Stimulated activated CD8-positive, alpha-beta memory T cell treated with anti-CD3 and anti-CD28 coated beads, Interleukin-2, amount 100 ng/mL, for 48 hours (primary cell): ENCODE measurements around the gene ARSG.

Experiments used
- DNase-seq, 2 donors: peaks; one replicate each; pipeline ENCODE4 v3.0.0-alpha.2; 2020; ENCODE audit warnings: low read depth in 2 of 2

Gene ARSG

DNA sequence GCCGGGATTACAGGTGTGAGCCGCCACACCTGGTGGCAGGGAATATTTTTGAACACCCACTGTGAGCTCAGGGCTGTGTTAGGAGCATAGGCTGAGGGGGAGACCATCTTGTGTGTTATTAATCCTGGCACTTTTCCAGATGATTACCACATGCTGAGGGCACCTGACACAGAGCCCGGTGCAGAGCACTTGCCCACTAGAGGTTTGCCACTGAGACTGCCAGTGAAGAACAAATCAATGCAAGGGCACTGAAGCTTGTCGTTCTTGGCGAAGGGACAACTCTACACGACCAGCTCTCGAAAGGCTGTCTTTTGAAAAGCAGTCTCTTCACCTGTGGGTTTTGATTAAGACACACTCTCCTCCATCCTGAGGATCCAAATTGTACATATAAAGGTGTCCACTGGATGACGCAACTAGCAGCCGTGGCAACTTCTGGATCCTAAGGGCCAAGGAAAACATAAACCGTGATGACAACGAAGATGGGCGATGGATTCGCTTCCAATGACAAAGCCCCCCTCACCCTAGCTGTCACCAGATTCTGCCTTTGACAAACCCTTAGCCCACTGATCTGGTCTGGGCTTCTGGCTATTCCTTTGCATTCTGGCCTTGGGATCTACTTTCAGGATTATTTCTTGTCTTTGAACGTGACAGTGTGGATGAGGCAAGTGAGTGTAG, 137.3 kb downstream of the ARSG start:
- DNase-seq = no peak

DNA sequence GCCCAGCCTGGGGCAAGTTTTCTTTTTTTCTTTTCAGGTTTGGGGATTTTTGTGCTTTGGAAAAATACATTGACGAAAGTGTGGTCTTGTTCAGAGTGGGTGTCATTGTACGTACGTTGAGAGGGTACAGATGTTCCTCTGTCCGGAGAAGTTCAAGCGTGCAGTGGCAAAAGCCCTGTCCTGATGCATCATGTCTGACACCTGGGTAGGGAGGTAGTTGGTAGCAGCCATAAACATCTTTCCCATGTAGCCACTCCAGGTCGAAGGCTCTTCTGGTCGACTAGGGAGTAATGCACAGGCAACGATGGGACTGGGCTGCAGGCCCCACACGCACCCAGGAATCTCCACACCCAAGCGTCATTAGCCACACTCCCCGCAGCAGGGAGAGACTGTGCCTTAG, 138.6 kb downstream of the ARSG start:
- DNase-seq = no peak

DNA sequence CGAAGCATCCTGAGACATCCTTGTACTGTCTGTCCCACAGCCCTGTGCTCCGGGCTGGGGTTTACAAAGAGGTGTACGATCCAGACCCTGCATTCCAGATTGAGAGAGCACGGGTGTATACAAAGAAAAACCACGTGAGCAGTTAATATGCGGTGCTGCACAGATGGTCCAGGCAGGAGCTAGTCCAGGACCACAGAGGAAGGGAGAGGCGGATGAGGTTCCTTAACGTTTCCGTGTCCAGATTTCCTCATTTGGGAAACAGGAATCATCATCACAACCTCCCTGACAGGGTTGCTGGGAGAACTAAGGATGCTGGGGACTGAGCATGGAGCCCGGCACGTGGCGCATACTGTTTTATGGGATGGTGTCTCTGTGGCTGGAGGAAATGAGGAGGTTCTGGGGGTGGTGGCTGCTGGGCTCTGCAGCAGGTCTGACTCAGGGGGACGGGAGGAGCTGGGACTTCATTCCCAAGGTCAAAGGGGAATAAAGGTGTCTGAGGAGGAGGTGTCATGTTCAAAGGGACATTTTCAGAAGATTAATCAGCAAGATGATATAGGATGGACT, 139.8 kb downstream of the ARSG start:
- DNase-seq = no peak

DNA sequence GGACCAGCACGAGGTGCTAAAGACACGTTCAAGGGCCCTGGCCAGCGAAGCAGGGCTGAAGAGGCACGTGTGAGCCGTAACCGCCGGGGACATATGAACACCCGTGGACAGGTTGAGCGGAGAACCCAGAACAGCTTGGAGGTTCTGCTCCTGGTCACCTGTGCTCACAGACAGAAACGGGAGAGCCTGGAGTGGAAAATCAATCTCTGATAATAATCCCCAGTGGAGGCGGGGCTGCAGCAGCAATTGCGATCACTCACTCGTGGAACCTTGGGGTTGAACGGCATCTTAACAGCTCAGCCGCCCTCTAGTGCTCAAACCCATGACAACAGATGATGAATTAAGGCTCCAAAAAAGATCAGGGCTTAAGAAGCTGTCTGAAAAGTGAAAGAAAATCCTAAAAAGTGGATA, 140.4 kb downstream of the ARSG start:
- DNase-seq = no peak

DNA sequence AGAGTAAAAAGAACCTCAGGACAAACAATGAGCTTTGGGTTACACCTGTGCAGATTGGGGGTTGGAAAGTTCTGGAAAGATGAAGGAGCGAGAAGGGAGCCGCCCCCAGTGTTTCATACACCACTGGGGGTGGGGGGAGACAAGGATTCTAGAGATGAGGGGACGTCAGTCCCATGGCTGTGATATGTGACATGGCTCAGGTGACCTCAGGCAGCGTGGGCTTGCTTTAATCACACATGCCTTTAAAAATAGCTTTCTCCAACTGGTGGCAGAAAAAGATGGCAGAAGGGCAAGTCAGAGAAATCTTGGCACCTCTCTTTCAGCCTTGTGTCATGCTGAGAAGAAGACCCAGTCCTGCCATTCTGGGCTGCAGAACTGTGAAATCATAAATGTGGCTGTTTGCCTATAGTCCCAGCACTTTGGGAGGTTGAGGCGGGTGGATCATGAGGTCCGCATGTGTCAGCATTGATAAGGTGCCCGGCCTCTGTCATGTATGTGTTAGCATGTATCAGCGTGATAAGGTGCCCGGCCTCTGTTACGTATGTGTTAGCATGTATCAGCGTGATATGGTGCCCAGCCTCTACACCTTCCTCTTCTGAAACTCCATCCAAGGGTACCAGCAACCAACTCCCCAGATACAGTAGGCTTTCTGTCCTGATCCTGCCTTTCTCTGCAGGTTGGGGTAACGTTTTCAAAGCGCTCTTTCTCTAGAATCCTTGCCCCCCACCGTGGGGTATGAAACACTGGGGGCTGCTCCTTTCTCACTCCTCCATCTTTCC, 141.0 kb downstream of the ARSG start:
- no peak for DNase-seq

DNA sequence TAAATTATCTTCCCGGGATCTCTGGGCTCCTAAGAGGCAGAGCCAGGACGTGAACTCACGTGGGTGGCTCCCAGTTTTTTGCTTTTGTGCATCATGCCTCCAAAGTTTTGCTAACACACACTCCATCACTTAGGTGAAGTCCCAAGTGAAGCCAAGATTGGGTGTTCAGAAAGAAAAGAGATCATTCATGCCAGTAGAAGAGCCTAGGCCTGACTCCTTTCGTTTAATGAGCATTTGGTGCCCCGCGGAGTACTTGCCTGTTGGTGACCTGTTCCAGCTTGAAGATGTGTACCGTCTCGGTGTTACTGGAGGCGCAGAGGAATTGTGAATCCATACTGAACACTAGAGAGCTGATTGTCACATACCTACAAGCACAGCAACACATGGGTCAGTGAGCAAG, 141.9 kb downstream of the ARSG start:
- no peak for DNase-seq

DNA sequence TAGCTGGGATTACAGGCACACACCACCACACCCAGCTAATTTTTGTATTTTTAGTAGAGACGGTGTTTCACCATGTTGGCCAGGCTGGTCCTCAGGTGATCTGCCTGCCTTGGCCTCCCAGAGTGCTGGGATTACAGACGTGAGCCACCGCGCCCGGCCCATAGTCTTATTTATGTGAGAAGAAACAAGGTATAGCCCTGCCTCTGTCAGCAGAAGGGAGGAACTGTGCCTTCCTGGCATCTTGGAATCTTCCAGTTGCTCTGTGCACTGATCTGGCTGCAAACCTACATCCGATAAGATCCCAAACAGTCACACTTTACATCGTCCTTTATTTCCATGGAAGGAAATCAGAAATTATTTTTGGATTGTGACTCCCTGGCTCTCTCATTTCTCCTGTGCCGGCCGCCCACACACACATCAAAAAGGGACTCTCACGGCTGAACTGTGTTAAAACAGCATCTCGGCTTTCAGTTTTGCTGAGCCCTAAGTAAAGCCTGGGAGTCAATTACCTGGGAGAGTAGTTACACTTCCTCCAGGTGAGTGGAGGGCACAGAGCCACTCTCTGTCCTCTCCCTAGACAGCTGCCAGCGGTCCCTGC, 142.7 kb downstream of the ARSG start:
- DNase-seq = no peak

DNA sequence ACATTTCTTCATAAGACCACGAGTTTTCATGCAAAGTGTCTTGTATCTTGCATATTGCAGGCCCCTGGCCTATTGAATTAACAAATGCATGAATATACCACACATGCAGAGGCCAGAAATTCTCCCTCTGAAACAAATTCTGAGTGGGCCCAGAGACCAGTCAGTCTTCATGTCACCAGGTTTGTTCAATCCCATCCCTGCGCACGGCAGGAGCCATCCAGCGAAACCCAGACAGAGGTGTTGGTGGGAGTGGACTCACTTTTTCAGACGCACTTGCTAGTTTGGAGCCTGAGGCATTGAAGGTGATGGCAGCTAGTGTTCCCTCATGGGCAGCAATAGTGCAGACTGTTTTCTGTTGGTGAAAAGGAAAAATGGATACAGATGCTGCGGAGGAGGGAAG, 144.1 kb downstream of the ARSG start:
- no peak for DNase-seq

DNA sequence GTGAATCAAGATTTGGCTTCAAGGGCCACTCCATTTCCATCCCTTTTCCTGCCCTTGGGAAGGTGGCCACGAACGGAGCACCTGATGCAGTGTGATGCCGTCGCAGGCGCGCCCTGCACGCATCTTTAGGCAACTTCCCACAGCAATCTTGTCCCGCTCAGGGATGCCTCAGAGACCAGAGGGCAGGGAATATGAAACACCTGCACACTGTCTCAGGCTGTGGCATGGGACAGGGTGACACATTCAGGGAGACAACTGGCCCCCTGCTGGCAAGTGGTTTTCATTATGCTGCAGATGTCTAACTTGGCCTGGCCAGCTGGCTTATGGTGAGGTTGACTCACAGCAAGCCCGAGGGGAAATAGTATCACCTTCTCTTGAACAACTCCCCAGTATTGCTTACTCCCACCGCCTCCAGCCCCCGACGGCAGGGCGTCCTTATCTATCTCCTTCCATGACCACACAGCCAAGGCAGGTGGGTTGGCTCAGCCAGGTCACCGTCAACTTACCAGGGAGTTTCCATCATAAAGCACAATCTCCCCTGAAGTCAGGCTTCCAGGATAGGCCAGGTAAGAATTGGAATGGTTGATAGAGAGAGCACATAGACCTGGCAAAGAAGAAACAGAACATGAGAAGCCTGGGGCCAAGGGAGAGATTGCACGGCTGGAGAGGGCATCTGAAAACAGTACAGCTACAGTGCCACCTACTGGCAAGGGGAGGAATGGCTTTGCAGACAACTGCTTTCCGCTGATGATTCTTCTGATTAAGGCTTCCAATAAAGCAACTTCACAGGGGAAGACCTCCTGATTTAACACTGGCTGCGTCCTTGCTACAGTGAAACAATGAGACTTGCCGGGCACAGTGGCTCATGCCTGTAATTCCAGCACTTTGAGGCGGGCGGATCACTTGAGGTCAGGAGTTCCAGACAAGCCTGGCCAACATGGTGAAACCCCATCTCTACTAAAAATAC, 144.9 kb downstream of the ARSG start:
- DNase-seq = peak; percentile 62 to 72

DNA sequence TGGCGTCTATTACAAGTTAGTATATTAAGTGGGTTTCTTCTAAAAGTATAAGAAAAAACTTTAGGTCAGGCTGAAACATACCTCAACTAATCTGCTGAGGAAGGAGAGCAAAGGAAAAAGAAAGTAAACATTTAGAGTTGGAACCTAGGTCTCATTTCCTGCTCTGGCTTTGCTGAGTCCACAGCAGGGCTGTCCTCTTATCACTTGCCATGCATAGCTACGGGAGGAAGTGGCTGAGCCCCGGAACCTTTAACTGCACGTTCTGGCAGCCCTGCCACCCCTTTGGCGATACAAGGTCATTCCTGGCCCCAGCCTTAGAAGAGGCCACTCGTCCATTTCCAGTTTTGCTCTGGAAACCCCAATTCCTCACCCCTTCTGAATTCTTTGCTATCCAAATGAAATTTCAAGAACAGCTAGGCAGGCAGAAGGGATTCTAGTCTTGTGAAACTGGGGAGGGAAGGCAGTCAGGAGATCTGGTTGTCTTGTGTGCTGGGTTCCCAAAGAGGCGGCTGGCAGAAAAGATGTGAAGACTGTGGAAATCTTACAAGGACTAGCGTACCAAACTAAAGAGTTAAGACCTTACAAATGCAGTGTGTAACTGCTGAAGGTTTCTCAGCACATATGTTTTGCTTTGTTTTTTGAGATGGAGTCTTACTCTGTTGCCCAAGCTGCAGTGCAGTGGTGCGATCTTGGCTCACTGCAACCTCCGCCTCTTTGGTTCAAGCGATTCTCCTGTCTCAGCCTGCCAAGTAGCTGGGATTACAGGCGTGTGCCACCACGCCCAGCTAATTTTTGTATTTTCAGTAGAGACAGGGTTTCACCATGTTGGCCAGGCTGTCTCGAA, 146.9 kb downstream of the ARSG start:
- DNase-seq = no peak

DNA sequence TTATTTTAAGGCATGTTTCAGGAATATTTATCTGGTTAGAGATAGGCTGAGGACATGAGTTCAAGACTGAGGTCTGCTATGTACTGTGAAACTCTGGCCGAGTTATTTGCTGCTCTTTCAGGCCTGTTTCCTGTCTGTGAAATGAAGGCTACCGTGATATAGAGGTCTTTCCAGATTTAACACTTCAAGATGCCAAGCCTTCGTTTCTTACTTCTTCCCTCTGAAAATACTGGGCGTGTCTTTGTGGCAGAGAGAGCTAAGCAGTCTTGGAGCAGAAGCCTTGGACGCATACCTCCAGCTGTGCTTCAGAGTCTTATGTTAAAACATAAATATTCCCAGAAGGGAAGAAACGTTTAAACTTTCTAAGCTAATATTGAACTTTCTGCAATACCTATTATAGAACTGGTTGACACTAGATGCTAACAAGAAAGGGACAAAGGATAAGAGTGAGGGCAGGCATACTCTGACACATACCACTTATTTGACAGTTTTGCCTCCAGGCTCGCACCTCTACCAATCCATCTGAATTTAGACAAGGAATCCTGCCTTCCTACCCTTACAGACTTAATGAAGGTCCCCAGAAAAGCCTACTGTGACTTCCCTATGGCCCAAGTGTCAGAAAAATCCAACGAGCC, 148.5 kb downstream of the ARSG start:
- DNase-seq = no peak

DNA sequence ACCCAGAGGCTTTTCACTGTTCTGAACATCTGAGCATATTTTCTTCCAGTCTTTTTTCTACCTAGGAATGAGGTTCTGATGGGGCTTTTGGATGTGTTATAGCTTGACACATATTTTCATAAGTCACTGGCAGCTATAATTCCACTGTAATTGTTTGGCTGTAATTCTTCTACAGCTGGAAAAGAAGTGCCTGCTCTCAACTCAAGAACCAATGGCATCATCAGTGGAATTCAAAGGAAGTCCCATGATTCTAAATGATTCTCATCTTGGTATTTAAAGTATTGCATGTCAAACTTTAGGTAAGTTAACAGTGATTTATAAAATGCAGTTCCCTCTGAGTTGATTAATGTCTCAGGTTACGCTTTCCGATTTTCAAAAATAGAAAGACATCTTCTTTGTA, 149.2 kb downstream of the ARSG start:
- no peak for DNase-seq

DNA sequence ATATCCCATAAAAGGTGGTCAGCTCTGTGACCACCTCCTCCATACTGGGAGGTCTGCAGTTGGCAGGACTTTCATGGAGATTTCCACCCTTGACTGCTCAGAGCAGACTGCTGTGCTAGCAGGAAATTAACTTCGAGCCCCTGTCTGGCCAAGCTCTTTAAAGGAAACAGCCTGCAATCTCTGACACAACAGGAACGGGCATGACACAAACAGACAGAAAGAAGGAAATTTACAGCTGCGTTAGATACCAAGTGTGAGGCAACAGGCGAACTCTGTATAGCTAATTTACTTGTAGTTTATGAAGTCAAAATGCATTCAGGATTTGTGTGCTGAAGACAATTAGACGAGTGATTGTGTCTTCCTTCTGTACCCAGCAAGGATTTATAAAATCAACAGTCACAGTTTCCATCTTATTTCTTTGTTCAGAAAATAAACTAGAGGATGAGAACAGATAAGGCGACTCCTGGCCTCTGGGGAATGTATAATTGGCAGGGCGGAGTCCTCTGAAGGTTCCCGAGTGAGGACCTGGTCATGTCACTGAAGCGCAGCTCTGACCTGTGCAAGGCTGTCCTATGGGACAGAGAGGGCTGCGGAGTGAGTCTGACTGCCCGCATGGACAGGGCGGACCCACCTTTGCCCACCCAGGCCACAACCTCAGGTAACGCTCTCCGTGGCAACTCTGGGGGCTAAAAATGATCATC, 149.9 kb downstream of the ARSG start:
- DNase-seq = no peak

DNA sequence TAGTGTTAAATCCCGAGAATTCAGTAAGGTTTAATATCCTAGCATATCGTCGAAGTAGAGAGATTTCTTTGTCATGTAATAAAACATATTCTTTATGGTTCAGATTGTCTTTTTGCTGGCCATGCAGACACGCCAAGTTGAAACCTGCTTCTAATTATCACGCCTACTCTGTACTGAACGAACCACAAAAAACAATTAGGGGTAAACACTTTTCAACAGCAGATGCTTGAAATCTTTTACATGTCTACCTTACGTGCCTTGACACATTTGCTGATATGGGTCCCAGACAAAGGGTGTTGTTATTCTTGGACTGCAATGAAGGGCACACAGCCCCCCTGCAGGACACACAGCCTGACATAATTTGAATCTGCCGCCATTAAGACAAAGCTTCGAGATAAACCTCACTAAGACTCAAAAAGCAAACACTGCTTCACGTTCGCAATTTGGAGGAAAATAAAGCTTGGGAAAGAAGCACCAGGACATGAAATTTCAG, 152.7 kb downstream of the ARSG start:
- no peak for DNase-seq

DNA sequence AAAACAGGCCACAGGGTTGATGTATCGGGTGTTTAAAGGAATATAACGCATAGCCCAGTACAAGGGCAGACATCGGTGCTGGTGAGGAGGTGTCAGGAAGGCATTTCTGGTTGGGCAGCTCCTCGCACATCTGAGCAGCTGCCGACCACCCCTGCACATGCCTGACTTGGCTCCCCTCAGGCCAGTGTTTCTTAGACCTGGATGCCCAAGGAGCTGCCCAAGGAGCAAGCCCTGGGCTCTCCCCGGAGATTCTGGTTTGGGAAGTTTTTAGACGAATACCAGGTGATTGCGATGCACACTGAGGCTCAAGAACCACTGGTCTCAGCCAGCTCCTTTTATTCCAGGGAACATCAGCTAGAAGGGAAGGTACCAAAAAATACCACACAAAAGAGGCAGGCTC, 154.4 kb downstream of the ARSG start:
- no peak for DNase-seq

DNA sequence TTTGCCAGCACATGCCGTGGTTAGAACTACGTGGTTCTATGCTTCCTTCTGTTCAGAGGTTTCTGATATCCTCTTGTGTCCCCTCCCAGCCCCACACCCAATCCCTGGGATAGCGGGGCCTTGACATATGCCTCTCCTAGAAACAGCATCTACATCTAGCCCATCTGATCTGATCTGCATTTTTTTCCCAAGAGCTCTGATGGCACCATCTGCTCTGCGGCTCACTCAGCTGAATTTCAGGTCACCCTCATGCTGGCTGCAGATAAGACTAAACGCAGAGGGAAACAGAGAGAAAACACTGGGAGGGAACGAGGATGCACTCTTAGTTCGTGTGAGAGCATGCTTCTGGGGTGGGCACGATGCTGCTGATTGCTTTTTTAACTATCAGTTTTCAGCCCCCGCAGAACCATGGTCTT, 155.3 kb downstream of the ARSG start:
- no peak for DNase-seq

DNA sequence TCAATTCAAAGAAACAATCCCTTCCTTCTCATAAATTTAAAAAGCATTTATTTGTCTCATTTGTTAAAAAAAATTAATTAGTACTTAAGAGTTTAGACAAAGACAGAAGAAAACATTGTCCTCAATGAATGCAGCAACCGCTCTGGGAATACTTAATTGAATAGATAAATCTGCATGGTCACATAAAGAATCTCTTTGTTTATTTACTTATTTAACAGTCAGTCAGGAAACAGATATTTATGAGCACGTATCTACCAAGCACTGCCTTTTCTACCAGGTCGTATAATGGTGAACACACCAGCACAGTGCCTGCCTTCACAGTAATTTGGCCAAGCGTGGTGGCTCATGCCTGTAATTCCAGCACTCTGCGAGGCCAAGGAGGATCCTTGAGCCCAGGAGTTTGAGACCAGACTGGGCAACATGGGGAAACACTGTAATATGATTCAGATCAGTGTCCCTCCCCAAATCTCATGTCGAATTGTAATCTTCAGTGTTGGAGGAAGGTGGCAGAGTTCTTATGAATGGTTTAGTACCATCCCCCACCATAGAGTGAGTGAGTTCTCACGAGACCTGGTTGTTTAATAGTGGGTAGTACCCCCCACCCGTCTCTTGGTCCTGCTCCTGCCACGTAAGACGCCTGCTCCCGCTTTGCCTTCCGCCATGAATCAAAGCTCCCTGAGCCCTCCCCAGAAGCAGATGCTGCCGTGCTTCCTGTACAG, 157.9 kb downstream of the ARSG start:
- no peak for DNase-seq

DNA sequence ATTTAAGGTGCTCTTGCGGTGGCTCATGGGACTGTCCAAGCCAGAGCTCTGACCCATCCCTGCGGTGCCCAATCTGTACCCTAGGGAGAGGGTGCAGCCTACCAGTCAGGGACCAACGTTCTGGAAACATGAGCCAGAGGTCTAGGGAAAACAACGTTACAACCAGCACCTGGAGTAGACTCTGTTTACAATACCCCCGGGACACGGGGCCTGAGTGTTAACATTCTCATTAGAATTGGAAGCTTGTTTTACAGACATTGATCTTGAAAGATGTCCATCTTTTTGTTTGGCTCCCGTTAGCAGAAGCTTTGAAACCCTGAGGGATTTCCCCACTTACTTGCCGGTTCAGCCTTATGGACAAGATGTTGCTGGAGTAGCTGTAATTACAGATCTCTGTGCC, 159.1 kb downstream of the ARSG start:
- no peak for DNase-seq

DNA sequence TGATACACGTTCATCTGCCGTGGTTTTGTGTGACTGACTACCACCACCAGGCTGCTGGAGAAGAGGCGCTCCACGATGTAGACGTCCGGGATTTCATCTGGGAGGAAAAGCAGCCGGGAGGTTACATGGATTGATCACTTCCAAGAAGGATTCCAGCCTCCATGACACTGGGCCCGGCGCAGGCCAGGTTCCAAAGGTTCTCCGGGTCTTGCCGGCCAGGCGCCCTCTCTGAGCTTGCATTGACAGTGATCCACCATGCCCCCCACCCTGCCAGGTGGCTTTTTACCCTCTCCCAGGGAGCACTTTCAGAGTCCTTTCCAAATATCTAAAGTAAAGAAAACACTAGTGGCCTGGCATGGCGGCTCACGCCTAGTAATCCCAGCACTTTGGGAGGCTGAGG, 159.5 kb downstream of the ARSG start:
- no peak for DNase-seq
